Gastroesophageal sphincter (tissue), 3 donors: ENCODE data around the gene RNF168.

Experiments used
- EP300 ChIP-seq: sonication (generic); formaldehyde crosslinking; IDR thresholded peaks from one replicate; pipeline ENCODE4 v1.6.1; 2017; ENCODE audit warnings: antibody characterized with exemption, mild to moderate bottlenecking
- POLR2A ChIP-seq, 2 donors: fragments of 450-650 bp; IDR thresholded peaks; one replicate each; pipeline ENCODE4 v1.6.1; 2017; ENCODE audit warnings: antibody characterized with exemption in 2 of 2, mild to moderate bottlenecking in 2 of 2, moderate library complexity in 1 of 2
- POLR2AphosphoS5 ChIP-seq: sonication (generic); formaldehyde crosslinking; IDR thresholded peaks from one replicate; pipeline ENCODE4 v1.6.1; 2017; ENCODE audit warnings: antibody characterized with exemption
- TF ChIP-seq, protein P1 (sequence below), 4 experiments: fragments of 200-600 bp in 2 of 4; fragments of 450-650 bp in 2 of 4; sonication (generic) in 1 of 4; IDR thresholded peaks; one replicate each; pipeline ENCODE4 v1.5.1; 2017 to 2019; ENCODE audit warnings: antibody characterized with exemption in 4 of 4, mild to moderate bottlenecking in 2 of 4, moderate library complexity in 2 of 4

DNA sequence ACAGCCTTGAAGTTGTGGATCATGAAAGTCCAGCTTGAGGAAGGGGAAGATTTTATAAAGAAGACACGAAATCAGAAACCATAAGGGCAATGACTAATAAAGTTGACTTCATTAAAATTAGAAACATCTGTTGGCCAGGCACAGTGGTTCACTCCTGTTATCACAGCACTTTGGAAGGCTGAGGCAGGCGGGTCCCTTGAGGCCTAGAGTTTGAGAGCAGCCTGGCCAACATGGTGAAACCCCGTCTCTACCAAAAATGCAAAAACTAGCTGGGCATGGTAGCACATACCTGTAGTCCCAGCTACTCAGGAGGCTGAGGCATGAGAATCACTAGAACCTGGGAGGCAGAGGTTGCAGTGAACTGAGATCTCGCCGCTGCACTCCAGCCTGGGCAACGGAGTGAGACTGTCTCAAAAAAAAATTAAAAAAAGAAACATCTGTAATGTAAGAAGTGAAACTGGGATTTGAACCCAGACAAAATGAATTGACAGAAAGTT is 63.5 kb downstream of the RNF168 start:
- TF ChIP-seq POLR2A (IDR thresholded peaks at IDR 0.05) (no peak), POLR2AphosphoS5 (no peak), EP300 (no peak)
- TF ChIP-seq, protein P1, sequence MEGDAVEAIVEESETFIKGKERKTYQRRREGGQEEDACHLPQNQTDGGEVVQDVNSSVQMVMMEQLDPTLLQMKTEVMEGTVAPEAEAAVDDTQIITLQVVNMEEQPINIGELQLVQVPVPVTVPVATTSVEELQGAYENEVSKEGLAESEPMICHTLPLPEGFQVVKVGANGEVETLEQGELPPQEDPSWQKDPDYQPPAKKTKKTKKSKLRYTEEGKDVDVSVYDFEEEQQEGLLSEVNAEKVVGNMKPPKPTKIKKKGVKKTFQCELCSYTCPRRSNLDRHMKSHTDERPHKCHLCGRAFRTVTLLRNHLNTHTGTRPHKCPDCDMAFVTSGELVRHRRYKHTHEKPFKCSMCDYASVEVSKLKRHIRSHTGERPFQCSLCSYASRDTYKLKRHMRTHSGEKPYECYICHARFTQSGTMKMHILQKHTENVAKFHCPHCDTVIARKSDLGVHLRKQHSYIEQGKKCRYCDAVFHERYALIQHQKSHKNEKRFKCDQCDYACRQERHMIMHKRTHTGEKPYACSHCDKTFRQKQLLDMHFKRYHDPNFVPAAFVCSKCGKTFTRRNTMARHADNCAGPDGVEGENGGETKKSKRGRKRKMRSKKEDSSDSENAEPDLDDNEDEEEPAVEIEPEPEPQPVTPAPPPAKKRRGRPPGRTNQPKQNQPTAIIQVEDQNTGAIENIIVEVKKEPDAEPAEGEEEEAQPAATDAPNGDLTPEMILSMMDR (IDR thresholded peaks at IDR 0.05), result no peak
